ENCODE measurements around the gene COQ8A.
"Not testable (repeated sequence)": the region's sequence is repeated elsewhere in the genome, so short reads cannot be mapped to it uniquely, and the experiment has no call there.

The COQ8A gene

DNA sequence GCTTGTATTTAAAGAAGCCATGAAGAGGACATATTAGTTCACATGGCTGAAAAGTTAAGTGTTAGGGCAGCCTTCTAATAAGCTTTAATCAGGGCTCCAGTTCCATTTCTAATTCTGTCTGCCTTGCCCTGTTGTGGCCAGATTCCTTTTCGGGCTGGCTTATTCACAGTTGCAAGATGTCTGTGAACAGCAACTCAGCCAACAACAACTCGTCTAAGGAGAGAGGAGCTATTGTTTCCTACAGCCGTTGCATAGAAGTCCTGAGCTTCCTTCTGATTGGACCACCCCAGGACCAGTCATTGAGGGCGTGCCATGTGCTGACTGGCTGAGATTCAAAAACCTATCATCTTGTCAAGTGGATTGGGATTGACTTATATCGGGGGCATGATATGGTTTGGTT, 18.6 kb upstream of the COQ8A start:
- DNase-seq (ENCODE audit: low read depth in 2 of 2): no peak

DNA sequence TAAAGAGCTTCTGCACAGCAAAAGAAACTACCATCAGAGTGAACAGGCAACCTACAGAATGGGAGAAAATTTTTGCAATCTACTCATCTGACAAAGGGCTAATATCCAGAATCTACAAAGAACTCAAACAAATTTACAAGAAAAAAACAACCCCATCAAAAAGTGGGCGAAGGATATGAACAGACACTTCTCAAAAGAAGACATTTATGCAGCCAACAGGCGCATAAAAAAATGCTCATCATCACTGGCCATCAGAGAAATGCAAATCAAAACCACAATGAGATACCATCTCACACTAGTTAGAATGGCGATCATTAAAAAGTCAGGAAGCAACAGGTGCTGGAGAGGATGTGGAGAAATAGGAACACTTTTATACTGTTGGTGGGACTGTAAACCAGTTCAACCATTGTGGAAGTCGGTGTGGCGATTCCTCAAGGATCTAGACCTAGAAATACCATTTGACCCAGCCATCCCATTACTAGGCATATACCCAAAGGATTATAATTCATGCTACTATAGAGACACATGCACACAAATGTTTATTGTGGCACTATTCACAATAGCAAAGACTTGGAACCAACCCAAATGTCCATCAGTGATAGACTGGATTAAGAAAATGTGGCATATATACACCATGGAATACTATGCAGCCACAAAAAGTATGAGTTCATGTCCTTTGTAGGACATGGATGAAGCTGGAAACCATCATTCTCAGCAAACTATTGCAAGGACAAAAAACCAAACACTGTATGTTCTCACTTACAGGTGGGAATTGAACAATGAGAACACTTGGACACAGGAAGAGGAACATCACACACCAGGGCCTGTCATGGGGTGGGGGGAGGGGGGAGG, 10.6 kb upstream of the COQ8A start:
- not testable (repeated sequence) for DNase-seq (ENCODE audit: low read depth in 2 of 2)

DNA sequence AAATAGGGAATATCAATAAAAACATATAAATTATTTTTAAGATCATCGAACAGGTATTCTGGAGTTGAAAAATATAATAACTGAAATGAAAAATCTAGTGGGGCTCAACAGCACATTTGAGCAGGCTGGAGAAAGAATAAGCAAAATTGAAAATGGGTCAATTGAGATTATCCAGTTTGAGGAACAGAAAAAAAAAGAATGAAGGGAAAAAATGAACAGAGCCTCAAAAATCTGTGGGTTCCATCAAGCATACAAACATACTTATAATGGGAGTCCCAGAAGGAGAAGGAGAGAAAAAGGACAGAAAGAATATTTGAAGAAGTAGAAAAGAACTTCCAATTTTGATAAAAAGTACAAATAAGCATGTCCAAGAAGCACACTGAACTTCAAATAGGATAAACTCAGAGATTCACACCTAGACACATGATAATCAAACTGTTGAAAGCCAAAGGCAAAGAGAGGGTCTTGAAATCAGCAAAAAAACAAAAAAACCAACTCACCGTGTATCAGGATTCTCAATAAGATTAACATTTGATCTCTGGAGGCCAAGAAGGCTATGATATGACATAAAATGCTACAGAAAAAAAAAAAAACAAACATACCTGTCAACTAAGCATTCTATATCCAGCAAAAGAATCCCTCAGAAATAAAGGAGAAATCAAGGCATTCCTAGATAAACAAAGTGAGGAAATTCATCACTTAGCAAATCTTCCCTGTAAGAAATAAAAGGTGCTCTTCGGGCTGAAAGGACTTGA, 5.4 kb upstream of the COQ8A start:
- DNase-seq (ENCODE audit: low read depth in 2 of 2): no peak

DNA sequence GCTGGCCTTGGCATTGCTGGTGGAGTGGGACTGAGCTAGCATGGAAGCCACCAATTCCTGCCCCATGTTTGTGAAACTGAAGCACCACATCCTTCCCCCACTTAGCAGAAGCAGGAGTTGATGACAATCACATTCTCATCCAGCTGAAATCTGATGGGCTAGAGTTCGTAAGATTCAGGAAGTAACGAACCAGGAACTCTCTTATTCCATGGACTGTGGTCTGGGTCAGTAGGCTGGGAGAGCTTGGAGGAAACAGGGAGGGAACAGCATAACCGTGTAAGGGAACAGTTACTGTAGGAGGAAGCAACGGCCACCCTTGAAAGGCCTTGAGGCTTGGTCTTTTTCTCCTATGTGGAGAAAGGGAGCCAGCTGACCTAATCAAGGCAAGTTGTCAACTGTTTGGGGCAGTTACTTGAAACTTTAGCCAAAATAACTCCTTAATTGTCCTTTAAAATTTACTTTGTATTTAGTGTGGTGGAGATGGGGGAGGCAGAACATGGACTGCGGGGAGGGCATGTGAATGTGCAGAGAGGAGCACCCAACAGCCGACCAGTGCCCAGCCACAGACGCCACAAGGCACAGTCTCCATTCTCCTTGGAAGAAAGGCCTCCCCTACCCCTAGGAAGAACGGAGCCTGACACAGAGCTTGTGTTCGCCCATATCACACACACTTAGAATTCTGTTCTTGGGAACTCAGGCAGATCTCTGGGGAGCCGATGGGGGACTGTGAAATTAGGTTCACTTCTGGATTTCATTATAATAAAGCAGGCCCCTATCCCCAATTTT, 2.0 kb upstream of the COQ8A start:
- no peak for DNase-seq (ENCODE audit: low read depth in 2 of 2)

DNA sequence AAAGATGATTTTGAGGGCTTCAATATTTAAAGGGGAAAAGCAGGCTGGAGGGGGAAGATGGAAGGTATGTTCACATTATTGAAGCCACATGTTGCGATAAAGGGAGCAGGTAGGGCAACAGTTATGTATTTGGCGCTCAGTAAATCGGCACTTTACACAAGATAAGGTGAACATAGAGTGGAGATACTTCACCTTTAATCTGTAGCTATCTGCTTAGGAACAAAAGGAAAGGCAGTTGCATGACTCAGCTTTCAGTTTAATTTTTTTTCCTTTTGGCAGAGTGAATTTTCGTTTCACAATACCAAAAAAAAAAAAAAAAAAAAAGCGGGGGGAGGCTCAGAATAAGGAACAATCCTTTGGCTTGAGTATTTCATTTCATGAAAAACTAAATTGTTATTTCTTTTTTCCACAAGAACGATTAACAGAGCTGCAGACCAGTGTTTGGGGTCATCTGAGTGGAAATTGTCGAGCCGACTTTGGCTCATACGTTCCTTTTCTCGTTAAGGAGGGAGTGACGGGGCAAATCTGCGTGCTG, 1.1 kb upstream of the COQ8A start:
- DNase-seq (ENCODE audit: low read depth in 2 of 2): no peak

DNA sequence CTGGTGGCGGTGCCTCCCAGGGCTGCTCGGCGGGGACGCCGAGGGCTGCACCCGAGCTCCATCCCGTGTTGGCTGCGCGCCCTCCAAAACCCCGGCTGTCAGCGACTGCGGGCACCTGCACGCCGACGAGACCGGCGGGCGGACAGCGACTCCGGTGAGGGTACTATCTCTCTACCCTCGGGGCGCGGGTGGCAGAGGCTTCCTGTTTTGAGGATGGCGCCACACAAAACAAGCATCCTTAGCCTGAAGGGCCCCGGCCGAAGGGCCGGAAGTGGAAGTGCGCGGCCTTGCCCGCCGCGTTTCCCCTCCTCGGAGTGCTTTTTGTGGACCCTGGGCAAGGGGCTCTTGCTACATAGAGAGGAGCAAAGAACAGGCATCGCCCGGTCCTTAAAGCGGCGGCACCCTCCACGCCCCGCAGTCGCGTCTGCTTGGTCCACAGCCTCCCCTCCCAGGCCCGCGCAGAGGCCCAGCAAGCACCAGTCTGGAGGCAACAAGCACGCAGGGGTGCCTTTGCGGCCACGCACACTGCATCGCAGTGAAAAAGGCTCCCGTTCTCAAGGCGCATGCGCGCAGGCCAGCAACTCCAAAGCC, 561 bp upstream of the COQ8A start:
- peak; percentile 46 to 58 for DNase-seq (ENCODE audit: low read depth in 2 of 2)

DNA sequence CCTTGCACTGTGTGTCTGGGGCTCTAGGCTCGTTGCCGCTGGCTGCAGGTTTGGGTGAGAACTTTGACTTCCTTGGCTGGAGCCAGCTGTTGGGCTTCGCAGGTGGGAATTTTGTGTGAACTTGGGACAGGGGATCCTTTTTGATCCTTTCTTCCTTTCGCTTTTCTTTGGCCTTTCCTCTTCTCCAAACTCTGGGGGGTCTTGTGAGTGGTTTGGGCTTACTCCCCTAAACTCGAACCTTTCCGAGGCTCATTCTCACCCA, 643 bp downstream of the COQ8A start:
- DNase-seq (ENCODE audit: low read depth in 2 of 2): no peak

DNA sequence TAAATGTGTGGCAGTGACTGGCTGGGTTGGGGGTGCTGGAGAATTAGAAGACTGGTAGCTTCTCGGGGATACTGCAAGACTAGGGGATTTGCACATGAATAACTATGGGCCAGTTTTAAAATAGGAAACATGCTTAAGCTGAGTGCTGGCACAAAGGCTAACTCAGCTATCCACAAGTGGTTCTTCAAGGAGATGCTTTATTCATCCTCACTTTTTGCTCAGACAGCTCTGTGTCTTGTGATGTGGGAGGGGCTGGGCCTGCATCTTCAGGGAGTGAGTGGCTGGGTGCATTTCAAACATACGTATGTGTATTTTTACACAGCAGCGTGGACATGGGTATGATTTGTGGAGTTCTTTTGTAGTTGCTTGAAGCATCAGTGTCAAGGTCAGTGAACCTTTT, 2.3 kb downstream of the COQ8A start:
- no peak for DNase-seq (ENCODE audit: low read depth in 2 of 2)

DNA sequence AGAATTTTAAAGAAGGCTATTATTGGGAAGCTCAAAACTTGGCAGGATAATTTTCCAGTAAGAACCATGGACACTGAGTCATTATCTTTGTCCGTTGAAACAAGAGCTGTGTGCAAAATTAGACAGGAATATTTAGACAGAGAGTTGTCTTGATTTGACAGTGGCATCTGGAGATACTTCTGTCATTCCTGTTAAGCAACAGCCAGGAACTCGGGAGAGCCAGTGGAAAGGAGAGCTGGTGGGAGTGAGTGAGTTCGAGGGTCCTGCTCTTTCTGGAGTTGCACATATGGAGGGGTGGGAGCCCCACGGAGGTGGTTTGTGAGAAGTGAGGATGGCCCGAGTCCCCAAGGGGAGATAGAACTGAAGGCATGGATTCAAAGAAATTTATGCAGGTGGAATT, 3.1 kb downstream of the COQ8A start:
- DNase-seq (ENCODE audit: low read depth in 2 of 2): no peak

DNA sequence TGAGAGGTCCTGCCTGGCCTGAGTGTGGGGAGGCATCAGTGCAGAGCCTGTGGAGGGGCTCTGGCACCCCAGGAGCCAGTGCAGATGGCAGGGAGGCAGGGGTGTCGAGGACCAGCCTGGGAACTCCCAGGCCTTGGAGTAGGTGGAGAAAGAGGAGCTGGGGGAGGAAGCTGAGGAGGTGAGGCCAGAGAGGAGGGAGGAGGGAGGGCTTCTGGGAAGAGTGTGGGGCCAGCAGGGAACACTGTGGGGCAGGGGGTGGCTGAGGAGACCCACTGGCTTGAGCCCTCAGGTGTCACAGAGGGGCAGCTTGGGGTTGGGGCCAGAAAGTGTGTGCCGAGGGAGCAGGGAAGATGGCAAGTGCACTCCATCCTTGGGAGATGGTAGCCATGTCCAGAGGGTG, 3.8 kb downstream of the COQ8A start:
- no peak for DNase-seq (ENCODE audit: low read depth in 2 of 2)

DNA sequence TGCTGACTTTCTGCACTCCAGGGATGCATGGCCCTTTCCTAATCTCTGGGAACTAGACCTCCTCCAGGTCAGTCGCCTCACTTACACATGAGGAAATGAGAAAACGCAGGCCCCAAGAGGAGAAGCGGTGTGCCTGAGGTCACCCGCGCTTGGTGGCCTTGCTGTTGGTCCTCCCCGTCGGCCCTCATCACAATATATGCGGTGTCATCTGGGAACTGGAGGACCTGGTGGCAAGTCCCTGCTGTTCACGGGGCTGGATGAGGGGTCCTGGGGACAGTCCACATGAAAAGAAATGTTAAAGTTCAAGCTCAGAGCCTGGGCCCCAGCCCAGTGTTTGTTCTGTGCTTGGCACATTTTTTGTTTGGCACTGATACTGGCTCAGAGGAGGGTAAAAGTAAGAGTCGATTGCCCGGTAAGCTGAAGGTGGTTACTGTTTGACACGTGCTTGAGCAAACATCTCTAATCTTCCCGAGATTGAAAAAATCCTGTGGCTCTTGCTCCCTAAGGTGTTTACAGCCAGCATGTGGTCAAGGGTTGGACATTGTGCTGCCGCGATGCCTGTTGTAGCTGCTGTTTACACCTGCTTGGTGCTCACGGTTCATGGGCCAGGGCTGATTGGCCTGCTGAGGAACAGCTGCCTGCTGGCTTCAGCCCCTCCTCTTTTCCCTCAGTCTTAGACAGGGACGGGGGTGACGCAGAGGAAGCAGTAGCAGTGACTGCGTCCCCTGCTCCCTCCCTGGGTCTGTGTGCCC, 5.2 kb downstream of the COQ8A start:
- no peak for DNase-seq (ENCODE audit: low read depth in 2 of 2)

DNA sequence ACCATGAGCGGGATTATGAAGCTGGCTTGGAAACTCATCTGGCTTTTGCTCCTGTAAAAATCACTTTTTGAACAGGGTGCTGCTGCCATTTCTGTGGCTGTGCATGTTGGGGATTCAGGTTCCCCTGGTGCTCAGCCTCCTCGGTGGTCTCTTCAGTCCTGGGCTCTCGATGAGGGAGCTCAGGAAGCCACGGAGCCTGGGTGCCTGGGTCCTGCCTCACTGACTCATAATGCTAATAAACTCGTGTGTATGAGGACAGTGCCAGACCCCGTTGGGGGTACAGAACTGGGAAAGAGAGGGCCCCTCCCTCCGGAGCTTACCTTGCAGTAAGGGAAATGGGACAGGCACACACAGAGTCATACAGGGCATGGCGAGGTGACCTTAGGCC, 5.8 kb downstream of the COQ8A start:
- DNase-seq (ENCODE audit: low read depth in 2 of 2): no peak

DNA sequence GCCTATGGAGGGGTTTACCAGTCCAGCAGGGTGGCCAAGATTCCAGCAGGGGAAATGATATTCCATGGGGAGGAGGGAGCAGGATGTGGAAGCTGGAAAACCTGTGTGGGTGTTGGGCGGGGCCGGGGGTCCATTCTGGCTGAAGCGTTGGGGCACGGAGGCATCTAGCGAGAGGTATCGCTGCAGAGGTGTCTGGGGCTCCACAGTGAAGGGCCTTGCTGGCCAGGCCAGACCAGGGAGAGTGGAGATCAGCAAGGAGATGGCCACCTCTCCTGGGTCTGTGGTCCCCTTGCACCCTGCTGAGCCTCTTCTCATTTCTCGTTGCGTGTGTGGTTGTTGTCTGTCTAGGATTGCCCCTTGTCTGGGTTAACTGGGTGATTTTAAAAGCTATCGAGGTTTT, 6.2 kb downstream of the COQ8A start:
- DNase-seq (ENCODE audit: low read depth in 2 of 2): no peak

DNA sequence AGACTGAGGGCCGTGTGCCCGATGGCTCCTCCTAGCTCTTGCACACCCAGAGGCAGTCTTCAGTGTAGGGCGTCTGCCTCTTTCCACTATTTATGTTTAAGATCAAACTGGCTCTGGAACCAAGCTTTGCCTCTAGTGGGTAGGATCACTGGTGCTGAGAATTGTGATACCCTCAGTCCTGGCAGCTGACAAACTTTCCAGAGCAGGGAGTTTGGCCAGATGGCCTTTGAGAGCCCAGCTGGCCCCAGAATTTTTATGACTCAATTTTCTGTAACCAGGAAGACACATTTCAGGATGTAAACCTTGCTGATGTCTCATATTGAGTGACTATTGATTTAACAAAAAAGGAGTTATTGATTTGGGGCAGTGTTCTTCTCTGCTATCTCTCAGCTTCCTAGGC, 6.7 kb downstream of the COQ8A start:
- no peak for DNase-seq (ENCODE audit: low read depth in 2 of 2)

DNA sequence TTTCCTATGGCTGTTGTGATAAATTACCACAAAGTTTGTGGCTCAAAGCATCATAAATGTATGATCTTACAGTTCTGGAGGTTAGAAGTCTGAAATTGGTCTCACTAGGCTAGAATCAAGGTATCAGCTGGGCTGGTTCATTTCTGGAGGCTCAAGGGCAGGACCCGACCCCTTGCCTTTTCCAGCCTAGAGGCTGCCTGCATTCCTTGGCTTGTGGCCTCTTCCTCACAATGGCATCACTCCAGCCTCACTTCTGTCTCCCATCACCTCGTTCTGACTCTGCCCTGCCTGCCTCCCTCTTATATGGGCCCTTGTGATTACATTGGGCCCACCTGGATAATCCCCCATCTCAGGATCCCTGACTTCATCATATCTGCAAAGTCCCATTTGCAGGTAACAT, 8.0 kb downstream of the COQ8A start:
- no peak for DNase-seq (ENCODE audit: low read depth in 2 of 2)

DNA sequence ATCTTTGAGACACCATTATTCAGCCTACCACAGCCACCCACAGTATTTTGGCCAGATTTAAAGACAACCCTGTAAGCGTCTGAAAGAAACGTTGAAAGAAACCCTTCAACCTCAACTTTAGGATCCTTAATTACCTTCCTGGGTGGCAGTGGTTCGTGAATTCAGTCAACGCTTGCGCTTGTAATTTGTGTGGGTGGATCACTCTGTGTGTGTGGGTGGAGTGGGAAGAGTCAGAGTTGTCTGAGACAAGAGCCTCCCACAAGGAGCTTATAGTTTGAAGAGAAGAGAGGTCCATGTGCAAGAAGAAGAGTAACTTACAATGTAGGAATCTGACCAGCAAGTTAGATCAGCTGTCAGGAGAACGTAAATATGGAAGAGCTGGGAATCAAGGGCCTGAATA, 8.4 kb downstream of the COQ8A start:
- no peak for DNase-seq (ENCODE audit: low read depth in 2 of 2)

DNA sequence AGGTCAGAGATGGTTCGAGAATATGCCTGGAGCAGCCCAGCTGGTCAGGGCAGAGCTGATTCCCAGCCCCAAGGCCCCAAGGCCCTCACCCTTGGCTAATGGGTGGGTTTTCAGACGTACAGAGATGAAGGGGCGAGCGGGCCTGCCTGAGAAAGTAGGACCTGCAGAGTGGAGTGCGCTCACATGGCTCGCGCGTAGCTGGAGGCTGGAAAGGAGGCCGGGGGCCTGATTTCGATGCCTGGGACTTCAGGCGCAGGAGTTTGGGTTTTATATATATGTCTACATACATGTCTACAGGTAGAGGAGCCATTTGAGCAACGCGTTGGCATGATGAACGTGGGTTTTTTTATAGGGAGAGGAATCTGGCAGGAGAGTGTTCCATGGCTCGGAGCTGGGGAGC, 8.9 kb downstream of the COQ8A start:
- no peak for DNase-seq (ENCODE audit: low read depth in 2 of 2)

DNA sequence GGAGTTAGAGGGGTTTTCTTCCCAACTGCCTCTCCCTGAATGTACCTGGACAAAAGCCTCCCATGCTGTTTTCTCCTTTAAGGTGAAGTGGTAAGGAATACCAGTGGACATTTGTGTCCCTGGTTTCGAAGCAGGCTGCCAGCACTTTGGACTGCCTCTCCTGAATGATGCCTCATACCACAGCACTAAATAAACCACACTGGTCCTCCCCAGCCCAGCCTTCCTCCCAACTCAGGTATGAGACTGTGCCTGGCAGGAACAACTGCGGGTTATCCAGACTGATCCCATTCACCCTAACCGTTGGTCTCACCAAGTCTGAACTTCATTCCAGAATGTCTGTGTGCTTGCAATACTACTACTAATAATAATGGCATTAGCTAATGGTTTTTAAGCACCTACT, 9.3 kb downstream of the COQ8A start:
- DNase-seq (ENCODE audit: low read depth in 2 of 2): no peak

DNA sequence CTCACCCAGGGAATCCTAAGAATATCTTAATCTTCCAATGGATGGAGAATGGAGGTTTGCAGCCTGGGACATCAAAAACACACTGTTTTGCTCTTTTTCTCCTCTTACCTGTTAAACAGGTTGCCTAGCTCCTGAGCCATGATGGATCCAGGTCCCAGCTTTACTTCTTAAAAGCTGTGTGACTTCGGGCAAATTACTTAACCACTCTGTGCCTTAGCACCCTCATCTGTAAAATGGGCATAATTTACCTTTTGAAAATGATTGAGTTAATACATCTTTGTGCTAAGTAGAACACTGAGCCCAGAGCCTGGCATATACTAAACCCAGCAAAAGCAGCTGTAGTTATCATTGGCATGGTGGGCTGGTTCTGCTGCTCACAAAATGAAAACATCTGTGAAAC, 10.2 kb downstream of the COQ8A start:
- DNase-seq (ENCODE audit: low read depth in 2 of 2): no peak

DNA sequence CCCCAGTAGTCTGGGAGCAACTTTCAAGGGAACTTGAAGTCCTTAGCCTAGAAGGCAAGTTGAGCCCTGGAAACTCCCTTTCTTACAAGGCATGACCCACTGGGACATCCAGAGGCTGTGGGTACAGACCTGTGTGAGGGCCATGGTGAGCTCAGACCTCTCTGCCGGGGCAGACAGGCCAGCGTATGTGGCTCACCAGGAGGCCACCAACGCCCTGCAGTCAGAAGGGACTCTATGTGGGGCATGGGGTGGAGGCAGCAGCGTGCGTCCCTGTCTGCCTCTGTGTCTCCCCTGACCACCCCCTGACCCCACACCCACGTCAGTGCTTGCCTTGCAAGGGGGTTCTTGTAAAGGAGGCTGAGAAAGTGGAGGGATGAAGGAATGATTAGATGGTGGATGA, 10.8 kb downstream of the COQ8A start:
- no peak for DNase-seq (ENCODE audit: low read depth in 2 of 2)

DNA sequence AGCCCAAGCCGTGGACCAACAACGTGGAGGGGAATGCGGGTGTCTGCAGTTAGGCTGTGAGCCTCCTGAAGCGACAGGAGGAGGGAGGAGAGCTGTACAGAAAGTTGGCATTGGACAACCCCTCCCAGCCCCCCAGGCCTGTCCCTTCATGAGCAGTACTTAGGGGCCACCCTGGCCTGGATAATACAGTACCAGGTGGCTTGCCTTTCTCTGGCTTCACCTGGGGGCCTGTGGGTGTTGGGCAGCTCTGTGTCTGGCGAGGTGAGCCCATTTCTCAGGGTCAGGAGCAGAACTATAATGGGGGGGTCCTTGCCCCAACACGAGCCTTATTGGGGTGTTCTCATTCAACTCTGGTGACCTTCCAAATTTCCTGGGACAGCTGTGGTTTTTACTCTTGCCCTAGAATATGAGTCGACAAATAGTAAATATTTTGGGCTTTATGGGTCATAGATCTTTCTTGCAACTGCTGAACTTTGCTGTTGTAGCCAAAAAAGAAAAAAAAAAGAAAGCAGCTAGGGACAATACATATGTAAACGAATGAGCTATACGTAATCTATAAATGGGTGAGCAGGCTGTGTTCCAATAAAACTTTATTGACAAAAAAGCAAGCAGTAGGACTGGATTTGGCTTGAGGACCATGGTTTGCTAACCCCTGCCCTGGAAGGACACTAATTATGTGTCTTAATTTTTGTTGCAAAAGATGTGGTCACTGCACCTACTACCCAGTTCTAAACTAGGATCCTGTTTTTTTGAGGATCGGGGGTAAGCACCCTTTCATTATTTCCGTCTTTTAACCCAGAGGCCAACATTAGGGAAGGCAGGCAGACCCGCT, 11.4 kb downstream of the COQ8A start:
- DNase-seq (ENCODE audit: low read depth in 2 of 2): no peak

All from stimulated activated CD8-positive, alpha-beta memory T cell treated with anti-CD3 and anti-CD28 coated beads, Interleukin-2, amount 100 ng/mL, for 48 hours (primary cell).